Activated CD4-positive, alpha-beta T cell treated with anti-CD3 and anti-CD28 coated beads, Interleukin-2, amount 50 U/mL, for 24 hours (primary cell): Measurements from ENCODE around the gene HELZ.

ENCODE experiments used
- DNase-seq, 2 donors: peaks; one replicate each; pipeline ENCODE4 v3.0.0-alpha.2; 2020; ENCODE audit warnings: low read depth in 1 of 2, low spot score in 1 of 2

The HELZ gene

GRCh38 chr17:67196422-67196821 is 48.6 kb downstream of the HELZ start:
- no peak for DNase-seq

DNA sequence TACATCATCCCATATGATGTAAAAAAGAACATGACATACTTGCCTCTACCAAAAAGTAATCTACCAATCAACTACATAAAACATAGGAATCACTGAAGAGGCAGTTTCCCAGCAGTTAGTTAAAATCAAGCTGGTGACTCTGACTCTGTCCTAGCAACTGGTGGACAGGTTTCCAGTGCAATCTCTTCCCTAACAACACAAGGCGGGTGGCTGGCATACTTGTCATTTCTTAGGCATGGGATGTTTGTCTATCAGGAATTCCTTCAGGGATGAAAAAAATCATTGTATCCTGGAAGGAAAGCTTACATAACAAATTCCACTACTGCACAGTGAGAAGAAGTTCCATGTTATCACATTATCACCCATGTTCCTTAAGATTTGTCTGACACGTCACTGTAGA is 50.9 kb downstream of the HELZ start:
- no peak for DNase-seq

GRCh38 chr17:67187927-67188326 is 57.1 kb downstream of the HELZ start:
- no peak for DNase-seq

- no peak for DNase-seq
These were observed 58.2 kb downstream of the HELZ start for GRCh38 chr17:67186782-67187181.

DNA sequence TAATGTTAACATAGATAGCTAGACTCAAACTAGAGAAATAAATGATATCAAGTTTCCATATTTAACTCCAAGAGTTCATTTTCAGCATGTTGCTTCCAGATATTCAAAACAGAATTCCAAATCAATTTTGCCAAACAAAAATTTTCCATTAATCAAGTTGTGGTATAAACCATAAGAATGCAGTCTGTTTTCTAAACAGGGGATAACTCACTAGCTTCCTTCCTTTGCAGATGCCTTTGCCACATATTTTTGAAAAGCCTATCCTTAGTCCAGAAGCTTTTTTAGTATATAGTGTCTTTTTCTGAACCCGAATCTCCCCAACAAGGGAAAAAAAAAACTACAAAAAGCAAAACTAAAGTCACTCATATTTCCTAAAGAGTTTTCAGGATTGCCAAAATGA is 61.5 kb downstream of the HELZ start:
- DNase-seq = no peak

DNA sequence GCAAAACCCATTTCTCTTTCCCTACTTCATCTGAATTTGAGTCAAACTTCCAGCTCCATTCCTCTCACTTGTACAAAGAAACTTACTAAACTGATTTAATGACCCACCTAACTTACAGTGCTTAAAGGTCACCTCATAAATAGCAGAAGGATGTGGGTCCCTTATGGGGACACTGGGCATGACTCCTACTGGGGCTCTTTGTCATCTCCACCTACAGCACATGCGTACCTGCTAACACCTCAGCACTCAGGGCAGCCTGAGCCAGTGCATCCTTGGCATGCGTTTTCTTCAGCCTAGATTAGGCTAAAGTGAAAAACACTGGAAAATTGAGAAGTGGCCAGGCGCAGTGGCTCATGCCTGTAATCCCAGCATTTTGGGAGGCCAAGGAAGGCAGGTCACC is 63.2 kb downstream of the HELZ start:
- no peak for DNase-seq

DNA sequence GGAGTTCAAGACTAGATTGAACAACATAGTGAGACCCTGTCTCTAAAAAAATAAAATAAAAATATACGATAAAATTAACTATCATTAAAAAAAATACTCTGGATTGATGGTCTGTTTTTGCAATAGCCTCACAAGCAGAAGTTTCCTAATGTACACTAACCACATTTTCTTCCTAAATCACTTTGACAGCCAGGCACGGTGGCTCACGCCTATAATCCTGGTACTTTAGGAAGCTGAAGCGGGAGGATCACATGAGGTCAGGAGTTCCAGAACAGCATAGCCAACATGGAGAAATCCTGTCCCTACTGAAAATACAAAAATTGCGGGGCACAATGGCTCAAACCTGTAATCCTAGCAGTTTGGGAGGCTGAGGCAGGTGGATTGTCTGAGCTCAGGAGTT is 64.7 kb downstream of the HELZ start:
- DNase-seq = no peak

DNA sequence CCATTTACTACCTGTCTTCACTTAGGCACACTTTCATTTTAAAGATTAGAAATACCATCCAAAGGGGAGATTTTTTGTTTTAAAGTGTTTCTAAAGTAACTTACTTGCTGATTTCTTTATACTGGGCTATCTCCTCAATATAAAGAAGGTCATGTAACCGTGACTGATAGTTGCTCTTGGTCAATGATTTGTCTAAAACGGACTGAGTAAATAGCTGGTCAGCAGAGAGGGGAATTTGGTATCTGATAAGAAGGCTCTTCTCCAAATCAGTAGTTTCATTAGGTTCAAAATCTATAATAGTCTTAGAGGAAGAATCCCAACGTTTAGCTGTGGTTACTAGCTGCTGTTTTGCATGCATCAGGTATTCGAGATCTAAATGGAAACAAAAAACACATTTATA is 66.4 kb downstream of the HELZ start:
- DNase-seq = no peak

GRCh38 chr17:67177732-67178131 is 67.3 kb downstream of the HELZ start:
- DNase-seq = no peak

DNA sequence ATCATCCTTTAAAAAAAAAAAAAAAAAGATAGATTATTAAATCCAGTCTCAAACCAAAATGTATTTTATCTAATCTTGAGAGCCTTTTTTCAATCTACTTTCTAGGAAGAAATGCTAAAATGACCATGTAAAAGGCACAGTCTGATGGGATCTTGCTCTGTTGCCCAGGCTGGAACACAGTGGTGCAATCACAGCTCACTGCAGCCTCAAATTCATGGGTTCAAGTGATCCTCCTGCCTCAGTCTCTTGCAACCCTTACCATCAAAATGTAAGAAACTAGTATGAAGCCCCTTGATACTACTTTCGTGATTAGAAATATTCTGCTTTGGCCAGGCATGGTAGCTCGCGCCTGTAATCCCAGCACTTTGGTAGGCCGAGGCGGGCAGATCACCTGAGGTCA is 70.8 kb downstream of the HELZ start:
- no peak for DNase-seq

- no peak for DNase-seq
These were observed 73.4 kb downstream of the HELZ start for GRCh38 chr17:67171560-67171959.

DNA sequence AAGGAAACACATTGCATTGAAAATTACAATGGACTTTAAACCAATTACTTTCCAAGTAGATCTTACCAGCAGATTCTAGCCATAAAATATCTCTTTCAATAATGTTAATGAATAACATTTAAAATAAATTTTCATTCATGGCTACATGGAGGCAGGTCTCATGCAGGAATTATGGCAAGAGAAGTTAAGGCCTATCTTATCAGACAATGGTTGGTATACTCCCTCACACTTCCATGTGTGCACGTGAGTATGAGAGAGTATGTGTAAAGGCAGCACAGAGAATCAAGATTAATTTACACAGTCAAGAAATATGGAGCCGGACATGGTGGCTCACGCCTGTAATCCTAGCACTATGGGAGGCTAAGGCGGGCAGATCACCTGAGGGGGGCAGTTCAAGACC is 76.5 kb downstream of the HELZ start:
- DNase-seq = no peak

DNA sequence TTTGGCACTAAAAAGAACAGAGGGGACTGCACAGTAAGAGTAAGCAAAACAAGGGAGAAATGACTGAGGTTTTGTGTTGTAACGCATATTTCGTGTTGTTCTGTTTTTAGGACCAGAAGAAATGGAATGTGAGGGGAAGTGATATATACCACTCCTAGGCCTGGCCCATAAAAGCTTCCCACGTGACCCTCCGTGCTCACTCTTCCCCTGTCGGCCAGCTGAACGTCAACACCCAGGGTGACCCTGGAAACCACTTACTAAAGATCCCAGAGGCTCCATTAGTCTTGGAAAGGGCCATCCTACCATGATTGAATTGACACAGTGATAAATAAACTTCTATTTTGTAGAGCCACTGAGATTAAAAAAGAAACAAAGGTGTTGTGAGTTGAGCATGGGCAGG is 79.8 kb downstream of the HELZ start:
- no peak for DNase-seq

DNA sequence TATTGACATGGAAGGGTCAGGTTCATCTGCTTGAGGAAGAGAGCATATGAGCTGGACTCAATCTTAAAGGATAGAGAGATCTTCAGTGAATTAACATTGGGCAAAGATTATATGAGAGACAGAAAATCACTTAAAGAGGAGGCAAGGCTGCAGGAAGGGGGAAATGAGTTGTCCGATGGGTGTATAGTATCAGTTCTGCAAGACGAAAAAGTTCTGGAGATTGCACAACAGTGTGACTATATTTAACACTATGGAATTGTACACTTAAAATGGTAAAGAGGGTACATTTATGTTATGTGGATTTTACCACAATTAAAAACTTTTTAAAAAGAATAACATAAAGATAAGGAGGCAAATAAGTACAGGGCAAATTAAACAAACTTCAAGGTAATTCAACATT is 80.7 kb downstream of the HELZ start:
- DNase-seq = no peak

- DNase-seq = no peak
These were observed 82.2 kb downstream of the HELZ start for GRCh38 chr17:67162771-67163170.

DNA sequence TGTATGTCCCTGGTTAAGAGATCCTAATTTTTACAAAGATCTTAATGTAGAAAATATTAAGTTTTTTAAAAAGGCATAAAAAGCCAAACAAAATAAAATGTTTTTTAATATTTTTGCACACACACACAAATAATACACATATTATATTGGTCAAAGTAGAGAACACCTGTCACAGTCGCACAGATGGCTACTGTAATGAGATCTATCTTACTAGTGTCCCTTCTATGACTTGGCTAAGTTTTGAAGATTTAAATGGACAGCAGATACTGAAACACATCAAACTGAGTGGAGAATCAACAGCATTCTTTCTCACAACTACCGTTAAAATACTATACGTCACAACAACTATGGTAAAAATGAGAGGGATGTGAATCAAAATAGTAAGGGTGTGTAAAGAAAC is 83.4 kb downstream of the HELZ start:
- DNase-seq = no peak

- no peak for DNase-seq
These were observed 84.2 kb downstream of the HELZ start for GRCh38 chr17:67160791-67161190.

DNA sequence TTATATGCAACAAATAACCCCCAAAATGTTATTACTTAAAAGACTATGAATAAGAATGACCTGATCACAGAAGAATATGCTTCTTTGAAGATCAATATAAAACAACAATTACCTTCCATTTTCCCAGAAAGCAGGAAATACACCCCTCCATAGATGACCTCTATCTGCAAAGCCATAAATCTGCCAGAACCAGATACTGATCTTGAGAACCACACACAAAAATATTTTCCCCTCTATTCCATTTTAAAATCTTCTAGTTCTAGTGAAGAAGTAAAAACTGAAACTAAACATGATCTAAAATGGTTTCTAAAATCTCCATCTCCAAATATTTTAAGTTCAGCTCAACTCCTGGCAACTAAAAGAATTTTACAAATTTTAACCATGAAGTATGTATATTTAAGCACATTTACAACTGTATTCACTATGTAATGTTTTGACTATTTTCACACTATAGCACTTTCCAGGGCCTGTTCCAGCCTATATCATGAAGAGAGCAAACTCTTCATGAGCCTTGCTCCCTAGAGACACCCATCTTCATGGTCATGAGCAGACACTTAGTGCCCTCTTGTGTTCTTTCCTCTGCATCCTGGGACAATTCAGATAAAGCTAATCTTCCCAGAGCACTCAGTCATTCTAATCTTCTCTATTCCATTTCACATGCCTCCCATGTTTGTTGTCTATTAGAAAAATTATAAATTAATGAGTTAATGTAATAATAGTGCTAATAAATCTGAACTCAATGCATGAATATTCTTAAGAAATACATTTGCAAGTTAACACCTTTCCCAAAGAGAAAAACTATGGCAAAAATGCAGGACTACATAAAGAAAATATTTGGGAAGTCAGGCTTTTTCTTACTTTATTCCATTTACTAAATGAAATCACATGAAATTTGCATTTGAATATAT is 87.0 kb downstream of the HELZ start:
- DNase-seq = no peak

DNA sequence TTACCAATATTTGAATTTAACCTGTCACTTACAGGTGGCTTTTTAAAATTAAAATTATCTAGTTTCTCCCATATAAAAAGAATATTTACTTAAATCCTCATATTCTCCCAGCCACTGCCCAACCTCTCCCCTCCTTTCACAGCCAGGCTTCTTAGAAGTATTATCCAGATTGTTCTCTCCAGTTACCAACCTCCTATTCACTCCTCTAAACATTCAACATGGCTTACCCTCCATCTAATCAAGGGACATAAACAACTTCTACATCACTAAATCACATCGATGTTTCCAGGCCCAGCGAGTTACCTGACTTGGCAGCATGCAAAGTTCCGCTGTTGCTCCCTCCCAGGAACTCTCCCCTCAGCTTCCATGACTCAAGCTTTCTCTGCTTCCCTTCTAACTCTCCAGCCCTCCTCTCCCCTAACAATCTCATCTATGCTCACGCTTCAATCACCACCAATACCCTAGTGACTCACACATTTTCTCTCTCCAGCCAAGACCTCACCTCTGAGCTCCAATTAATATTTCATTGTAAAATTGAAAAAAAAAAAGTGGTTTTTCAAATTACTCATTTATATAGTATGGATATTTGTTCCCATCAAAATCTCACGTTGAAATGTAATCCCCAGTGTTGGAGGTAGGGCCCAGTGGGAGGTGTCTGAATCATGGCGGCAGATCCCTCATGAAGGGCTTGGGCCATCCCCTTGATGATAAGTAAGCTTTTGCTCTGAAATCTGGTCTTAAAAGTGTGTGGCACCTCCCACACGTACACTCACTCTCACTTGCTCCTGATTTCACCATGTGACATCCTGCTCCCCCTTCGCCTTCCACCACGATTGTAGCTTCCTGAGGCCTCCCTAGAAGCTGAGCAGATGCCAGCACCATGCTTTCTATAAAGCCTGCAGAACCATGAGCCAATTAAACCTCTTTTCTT is 88.5 kb downstream of the HELZ start:
- no peak for DNase-seq

- DNase-seq = no peak
These were observed 92.2 kb downstream of the HELZ start for GRCh38 chr17:67152824-67153223.

DNA sequence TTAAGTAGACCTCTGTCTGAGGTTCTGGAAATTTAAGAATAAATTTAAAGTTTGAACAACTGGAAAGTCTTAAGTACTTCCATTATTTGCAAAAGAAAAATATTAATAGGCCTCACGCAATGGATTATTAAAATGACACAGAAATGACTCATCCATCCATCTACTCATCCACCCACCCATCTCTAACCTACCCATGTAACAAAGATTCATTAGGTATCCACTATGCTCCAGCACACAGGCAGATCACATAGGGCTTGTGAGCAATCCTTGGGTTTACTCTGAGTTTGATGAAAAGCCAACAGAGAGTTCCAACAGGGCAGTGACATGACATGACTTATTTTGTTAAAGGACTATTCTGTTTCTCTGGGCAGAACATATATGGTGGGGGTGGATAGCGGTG is 93.3 kb downstream of the HELZ start:
- no peak for DNase-seq

DNA sequence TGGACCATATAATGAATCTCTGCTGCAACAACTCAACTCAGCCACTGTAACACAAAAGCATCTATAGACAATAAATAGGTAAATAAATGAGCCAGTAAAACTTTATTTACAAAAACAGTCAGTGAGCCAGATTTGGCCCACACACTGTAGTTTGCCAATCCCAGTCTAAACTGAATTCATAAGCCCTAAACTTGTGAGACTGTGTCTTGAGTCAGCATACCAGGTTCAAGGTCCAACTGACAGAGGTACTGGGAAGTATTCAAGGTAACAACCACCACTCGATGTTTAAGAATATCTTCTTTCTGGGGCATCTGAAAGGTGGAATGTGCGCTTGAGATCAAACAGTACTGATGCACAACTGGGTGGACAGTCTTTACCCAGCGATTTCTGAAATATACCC is 94.2 kb downstream of the HELZ start:
- no peak for DNase-seq
